BJ (cell line): ENCODE measurements around the gene RIN1. TPM values are rescaled to one million over a fixed set of nuclear protein-coding genes. Genes with fewer than 3 reads are reported as not detected.
"Not testable (repeated sequence)": the region's sequence is repeated elsewhere in the genome, so short reads cannot be mapped to it uniquely, and the experiment has no call there.

Experiments
- CTCF ChIA-PET: fragments of 350-600 bp; formaldehyde crosslinking; extraction: SDS; loops from one replicate; lab custom pipeline; 2021; ENCODE audit warnings: antibody characterized with exemption, inconsistent platforms; lab: Yijun Ruan, JAX
- POLR2A ChIA-PET: fragments of 300-600 bp; sonication (Branson Sonifier 250); formaldehyde crosslinking; extraction: SDS; loops from one replicate; lab custom pipeline; 2021; ENCODE audit warnings: antibody characterized with exemption; lab: Charles Lee
- DNase-seq: peaks from one replicate; pipeline ENCODE4 v3.0.0-alpha.2; 2011; ENCODE audit warnings: low read depth
- H3K27me3 ChIP-seq: 2 replicates; pipeline ENCODE4 v1.6.0; 2011; ENCODE audit warnings: low read length; ENCODE audit not compliant: control insufficient read depth, insufficient read depth
- H3K36me3 ChIP-seq: 2 replicates; pipeline ENCODE4 v1.5.1; 2011; ENCODE audit warnings: low read length; ENCODE audit not compliant: control insufficient read depth, insufficient read depth
- H3K4me3 ChIP-seq: 2 replicates; pipeline ENCODE4 v1.5.1; 2011; ENCODE audit warnings: low read depth, mild to moderate bottlenecking, control low read depth, low read length
- polyA minus RNA-seq: library from RNA; depleted of rRNA, polyadenylated mRNA; stranded (reverse); fragments of >200 nt; gene quantifications from 2 replicates; pipeline ENCODE4 v1.2.3, GENCODE V29; 2011; rRNA and poly(A)+ RNA removed
- polyA plus RNA-seq: library from polyadenylated mRNA; depleted of rRNA; stranded (reverse); fragments of >200 nt; gene quantifications from 2 replicates; pipeline ENCODE4 v1.2.3, GENCODE V29; 2011; rRNA removed
- TF ChIP-seq, protein P1 (sequence below): IDR thresholded peaks from 2 replicates; pipeline ENCODE4 v1.5.1; 2011; ENCODE audit warnings: low read depth, mild to moderate bottlenecking, control low read depth, inconsistent platforms, low read length, moderate library complexity; ENCODE audit not compliant: insufficient read depth

RIN1 gene, protein sequence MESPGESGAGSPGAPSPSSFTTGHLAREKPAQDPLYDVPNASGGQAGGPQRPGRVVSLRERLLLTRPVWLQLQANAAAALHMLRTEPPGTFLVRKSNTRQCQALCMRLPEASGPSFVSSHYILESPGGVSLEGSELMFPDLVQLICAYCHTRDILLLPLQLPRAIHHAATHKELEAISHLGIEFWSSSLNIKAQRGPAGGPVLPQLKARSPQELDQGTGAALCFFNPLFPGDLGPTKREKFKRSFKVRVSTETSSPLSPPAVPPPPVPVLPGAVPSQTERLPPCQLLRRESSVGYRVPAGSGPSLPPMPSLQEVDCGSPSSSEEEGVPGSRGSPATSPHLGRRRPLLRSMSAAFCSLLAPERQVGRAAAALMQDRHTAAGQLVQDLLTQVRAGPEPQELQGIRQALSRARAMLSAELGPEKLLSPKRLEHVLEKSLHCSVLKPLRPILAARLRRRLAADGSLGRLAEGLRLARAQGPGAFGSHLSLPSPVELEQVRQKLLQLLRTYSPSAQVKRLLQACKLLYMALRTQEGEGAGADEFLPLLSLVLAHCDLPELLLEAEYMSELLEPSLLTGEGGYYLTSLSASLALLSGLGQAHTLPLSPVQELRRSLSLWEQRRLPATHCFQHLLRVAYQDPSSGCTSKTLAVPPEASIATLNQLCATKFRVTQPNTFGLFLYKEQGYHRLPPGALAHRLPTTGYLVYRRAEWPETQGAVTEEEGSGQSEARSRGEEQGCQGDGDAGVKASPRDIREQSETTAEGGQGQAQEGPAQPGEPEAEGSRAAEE
- polyA plus RNA-seq (6.3 and 9.2 TPM in 2 replicates), polyA minus RNA-seq (5.4 and 5.8 TPM in 2 replicates)

DNA sequence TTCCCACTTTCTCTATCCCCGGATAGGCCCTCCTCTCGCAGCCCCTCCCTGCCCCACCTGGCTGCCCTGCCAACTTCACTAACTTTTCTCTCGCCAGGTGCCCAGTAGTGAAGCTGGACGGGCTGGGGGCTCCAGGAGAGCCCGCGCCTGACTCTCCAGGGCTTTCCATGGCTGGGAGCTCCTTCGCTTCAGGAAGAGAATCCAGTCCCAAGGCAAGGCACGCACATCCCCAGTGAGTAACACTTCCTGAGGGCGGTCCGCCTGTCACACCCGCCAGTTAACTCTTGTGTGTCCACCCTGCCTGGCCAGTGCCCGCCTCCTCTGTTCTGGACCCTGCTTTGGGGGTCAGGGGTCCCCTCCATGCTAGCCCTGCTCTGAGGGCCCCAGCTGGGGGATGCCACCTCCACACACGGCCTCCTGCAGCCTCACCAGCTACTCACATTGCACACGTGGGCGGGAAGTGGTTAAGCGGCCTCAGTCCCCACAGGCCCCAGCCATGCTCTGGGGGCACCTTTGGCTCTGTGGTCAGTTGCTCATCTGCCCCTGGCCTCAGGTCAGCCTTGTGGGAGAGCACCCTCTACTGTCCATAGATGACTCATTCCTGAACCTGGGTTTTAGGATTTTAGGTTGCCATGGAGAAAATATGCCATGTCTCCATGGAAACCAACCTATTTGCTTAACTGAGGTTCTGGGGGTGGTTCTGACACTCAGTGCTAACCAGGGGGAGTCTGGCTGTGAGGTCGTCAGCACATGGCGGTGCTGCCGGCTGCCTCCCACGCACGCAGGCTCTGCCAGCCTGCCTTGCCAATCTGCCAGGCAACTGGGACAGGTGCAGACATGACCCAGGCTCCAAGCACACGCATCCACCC is at the start of gene RIN1:
Gene RIN1, minus strand, starts transcription at position 201 of the 869 bp plus-strand sequence. Its CDS starts 32 bp downstream, at position 169.
- Histone ChIP-seq H3K27me3 (no peaks in the 10 kb centered on the region), H3K4me3 (peak within 1 kb of the TSS; percentile 78), H3K36me3 (peaks cover 40% of the 10 kb centered on the region)
- ChIA-PET POLR2A (interaction anchor here (0.7 to 2.9 kb wide), 3 partner anchors 20 to 23 kb away, joined by 3 to 34 read pairs (median 3); partner anchors contain the start of gene CD248), CTCF (interaction anchor here (0.9 to 8.7 kb wide), 15 partner anchors 9 to 82 kb away, joined by 3 to 201 read pairs (median 5); partner anchors contain the start of genes BRMS1, CD248 and YIF1A)
- TF ChIP-seq, protein P1, sequence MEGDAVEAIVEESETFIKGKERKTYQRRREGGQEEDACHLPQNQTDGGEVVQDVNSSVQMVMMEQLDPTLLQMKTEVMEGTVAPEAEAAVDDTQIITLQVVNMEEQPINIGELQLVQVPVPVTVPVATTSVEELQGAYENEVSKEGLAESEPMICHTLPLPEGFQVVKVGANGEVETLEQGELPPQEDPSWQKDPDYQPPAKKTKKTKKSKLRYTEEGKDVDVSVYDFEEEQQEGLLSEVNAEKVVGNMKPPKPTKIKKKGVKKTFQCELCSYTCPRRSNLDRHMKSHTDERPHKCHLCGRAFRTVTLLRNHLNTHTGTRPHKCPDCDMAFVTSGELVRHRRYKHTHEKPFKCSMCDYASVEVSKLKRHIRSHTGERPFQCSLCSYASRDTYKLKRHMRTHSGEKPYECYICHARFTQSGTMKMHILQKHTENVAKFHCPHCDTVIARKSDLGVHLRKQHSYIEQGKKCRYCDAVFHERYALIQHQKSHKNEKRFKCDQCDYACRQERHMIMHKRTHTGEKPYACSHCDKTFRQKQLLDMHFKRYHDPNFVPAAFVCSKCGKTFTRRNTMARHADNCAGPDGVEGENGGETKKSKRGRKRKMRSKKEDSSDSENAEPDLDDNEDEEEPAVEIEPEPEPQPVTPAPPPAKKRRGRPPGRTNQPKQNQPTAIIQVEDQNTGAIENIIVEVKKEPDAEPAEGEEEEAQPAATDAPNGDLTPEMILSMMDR: peak; percentile 39
- peak; percentile 93 for DNase-seq

DNA sequence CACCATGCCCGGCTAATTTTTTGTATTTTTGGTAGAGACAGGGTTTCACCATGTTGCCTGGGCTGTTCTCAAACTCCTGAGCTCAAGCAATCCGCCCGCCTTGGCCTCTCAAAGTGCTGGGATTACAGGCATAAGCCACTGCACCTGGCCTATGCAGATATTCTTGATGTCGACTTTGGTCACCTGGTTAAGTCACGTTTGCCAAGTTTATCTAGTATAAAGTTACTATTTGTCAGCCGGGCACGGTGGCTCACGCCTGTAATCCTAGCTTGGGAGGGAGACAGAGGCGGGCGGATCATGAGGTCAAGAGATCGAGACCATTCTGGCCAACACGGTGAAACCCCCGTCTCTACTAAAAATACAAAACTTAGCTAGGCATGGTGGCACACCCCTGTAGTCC is 48.1 kb upstream of the RIN1 start:
- CTCF ChIA-PET: interaction anchor here (0.6 to 6.8 kb wide), 8 partner anchors 8 to 1538 kb away, joined by 3 to 188 read pairs (median 4); partner anchors contain the start of genes CD248 and RBM4B

DNA sequence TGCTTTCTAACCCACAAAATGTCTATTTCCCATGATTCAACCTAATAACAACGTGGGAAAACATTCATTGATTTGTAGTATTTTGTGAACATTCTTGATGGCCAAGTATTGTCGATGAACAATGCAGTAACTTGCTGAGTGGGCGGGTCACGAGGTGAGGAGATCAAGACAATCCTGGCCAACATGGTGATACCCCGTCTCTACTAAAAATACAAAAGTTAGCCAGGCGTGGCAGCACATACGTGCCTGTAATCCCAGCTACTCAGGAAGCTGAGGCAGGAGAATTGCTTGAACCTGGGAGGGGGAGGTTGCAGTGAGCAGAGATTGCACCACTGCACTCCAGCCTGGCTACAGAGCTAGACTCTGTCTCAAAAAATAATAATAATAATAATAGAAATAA is 44.0 kb upstream of the RIN1 start:
- H3K27me3 ChIP-seq, H3K4me3 ChIP-seq, H3K36me3 ChIP-seq, DNase-seq, POLR2A ChIA-PET: not testable (repeated sequence)
- CTCF ChIA-PET: interaction anchor here (1.5 kb wide), 2 partner anchors 9 to 11 kb away, joined by 4 to 11 read pairs; no protein-coding TSS in a partner anchor

More for the DNA sequence above, 48.1 kb upstream of the RIN1 start:
- not testable (repeated sequence) for H3K36me3 ChIP-seq, H3K27me3 ChIP-seq, H3K4me3 ChIP-seq, DNase-seq
- POLR2A ChIA-PET: interaction anchor here (0.6 kb wide), 1 partner anchor 205 kb away, joined by 4 read pairs; no protein-coding TSS in a partner anchor

DNA sequence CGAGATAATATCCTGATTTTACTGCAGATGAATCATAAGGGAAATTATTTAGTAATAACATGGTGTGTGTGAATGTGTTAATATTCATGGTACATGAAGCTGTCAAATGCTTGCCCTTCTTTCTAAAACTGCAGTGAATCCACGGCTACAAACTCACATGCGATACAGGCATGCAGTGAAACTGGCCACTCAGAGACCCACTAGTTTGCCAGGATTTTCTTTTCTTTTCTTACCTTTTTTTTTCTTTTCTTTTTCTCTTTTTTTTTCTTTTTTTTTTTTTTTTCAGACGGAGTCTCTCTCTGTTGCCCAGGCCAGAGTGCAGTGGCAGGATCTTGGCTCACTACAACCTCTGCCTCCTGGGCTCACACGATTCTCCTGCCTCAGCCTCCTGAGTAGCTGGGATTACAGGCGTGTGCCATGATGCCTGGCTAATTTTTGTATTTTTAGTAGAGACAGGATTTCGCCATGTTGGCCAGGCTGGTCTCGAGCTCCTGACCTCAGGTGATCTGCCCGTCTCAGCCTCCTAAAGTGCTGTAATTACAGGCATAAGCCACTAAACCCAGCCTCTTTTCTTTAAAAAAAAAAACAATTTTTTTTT is 37.6 kb upstream of the RIN1 start:
- DNase-seq, POLR2A ChIA-PET, H3K27me3 ChIP-seq, H3K4me3 ChIP-seq, H3K36me3 ChIP-seq: not testable (repeated sequence)
- CTCF ChIA-PET: interaction anchor here (1.7 to 5.7 kb wide), 4 partner anchors 12 to 38 kb away, joined by 3 to 40 read pairs (median 20); partner anchors contain the start of gene RIN1

DNA sequence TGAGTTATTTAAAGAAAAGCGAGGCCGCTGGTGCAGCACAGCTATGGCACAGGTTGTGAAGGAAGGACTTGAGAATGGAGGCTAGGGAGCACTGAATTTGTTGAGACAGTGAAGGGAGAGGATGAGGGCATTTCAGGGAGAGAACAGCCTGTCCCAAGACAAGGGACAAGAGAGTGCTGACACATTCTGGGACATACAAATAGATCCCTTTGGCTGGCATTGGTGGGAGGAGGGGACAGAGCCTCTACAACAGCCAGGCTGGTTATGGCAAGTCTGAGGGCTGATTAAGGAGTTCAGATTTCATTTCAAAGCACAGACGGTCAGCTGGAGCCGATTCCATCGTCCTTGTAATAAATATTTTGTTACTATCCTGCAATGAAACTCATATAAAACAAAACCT is 37.0 kb upstream of the RIN1 start:
- POLR2A ChIA-PET: no interaction called here
- TF ChIP-seq, protein P1: no peak
- no peak for DNase-seq
- Histone ChIP-seq H3K27me3 (peaks cover 7% of the 10 kb centered on the region; the same call in 1 of the 2 replicates), H3K4me3 (no peak overlapping the region), H3K36me3 (no peaks in the 10 kb centered on the region)
- CTCF ChIA-PET: interaction anchor here (1.7 to 5.7 kb wide), 3 partner anchors 12 to 36 kb away, joined by 3 to 40 read pairs (median 35); no protein-coding TSS in a partner anchor
